ENCODE data around the gene GATA3.

GATA3 gene

GRCh38 chr10:8043569-8044306 lies 10.8 kb upstream of the GATA3 start:
- Histone ChIP-seq H3K9me3 (ENCODE audit: control insufficient read depth, insufficient read depth, low read length) (no peaks in the 10 kb centered on the region), H3K4me1 (ENCODE audit: insufficient read depth, low read length) (peaks cover 21% of the 10 kb centered on the region), H3K9ac (ENCODE audit: low read depth, low read length) (no peak overlapping the region; the same call in 1 of the 2 replicates), H3K36me3 (ENCODE audit: insufficient read depth, low read length) (no peaks in the 10 kb centered on the region)

GRCh38 chr10:8044331-8044907 lies 10.1 kb upstream of the GATA3 start:
- no peaks in the 10 kb centered on the region for H3K9me3 ChIP-seq (ENCODE audit: control insufficient read depth, insufficient read depth, low read length)
- H3K9ac ChIP-seq (ENCODE audit: low read depth, low read length): peak overlapping the region; percentile 35; the same call in 1 of the 2 replicates
- H3K36me3 ChIP-seq (ENCODE audit: insufficient read depth, low read length): no peaks in the 10 kb centered on the region
- peaks cover 18% of the 10 kb centered on the region for H3K4me1 ChIP-seq (ENCODE audit: insufficient read depth, low read length)

- H3K9me3 ChIP-seq (ENCODE audit: control insufficient read depth, insufficient read depth, low read length): no peaks in the 10 kb centered on the region
- peaks cover 16% of the 10 kb centered on the region for H3K4me1 ChIP-seq (ENCODE audit: insufficient read depth, low read length)
- H3K36me3 ChIP-seq (ENCODE audit: insufficient read depth, low read length): no peaks in the 10 kb centered on the region
- H3K9ac ChIP-seq (ENCODE audit: low read depth, low read length): peak overlapping the region; percentile 35; the same call in 1 of the 2 replicates
Observed at GRCh38 chr10:8044908-8045725, 9.4 kb upstream of the GATA3 start.

GRCh38 chr10:8045726-8046494 lies 8.6 kb upstream of the GATA3 start:
- H3K4me1 ChIP-seq (ENCODE audit: insufficient read depth, low read length): peaks cover 16% of the 10 kb centered on the region
- no peaks in the 10 kb centered on the region for H3K36me3 ChIP-seq (ENCODE audit: insufficient read depth, low read length)
- peak overlapping the region; percentile 35; the same call in 1 of the 2 replicates for H3K9ac ChIP-seq (ENCODE audit: low read depth, low read length)
- H3K9me3 ChIP-seq (ENCODE audit: control insufficient read depth, insufficient read depth, low read length): no peaks in the 10 kb centered on the region

GRCh38 chr10:8047452-8048280 lies 6.8 kb upstream of the GATA3 start:
- Histone ChIP-seq H3K36me3 (ENCODE audit: insufficient read depth, low read length) (no peaks in the 10 kb centered on the region), H3K9ac (ENCODE audit: low read depth, low read length) (peak overlapping the region; percentile 18; the same call in 1 of the 2 replicates), H3K4me1 (ENCODE audit: insufficient read depth, low read length) (peaks cover 22% of the 10 kb centered on the region), H3K9me3 (ENCODE audit: control insufficient read depth, insufficient read depth, low read length) (no peaks in the 10 kb centered on the region)

- Histone ChIP-seq H3K4me1 (ENCODE audit: insufficient read depth, low read length) (peaks cover 22% of the 10 kb centered on the region), H3K9me3 (ENCODE audit: control insufficient read depth, insufficient read depth, low read length) (no peaks in the 10 kb centered on the region), H3K36me3 (ENCODE audit: insufficient read depth, low read length) (no peaks in the 10 kb centered on the region), H3K9ac (ENCODE audit: low read depth, low read length) (peak overlapping the region; percentile 18; the same call in 1 of the 2 replicates)
Observed at GRCh38 chr10:8048281-8049008, 6.0 kb upstream of the GATA3 start.

GRCh38 chr10:8049045-8049864 lies 5.2 kb upstream of the GATA3 start:
- peaks cover 22% of the 10 kb centered on the region for H3K4me1 ChIP-seq (ENCODE audit: insufficient read depth, low read length)
- H3K9me3 ChIP-seq (ENCODE audit: control insufficient read depth, insufficient read depth, low read length): no peaks in the 10 kb centered on the region
- H3K9ac ChIP-seq (ENCODE audit: low read depth, low read length): peak overlapping the region; percentile 46; the same call in 1 of the 2 replicates
- no peaks in the 10 kb centered on the region for H3K36me3 ChIP-seq (ENCODE audit: insufficient read depth, low read length)

GRCh38 chr10:8049865-8050555 lies 4.5 kb upstream of the GATA3 start:
- H3K36me3 ChIP-seq (ENCODE audit: insufficient read depth, low read length): no peaks in the 10 kb centered on the region
- H3K4me1 ChIP-seq (ENCODE audit: insufficient read depth, low read length): peaks cover 22% of the 10 kb centered on the region
- H3K9me3 ChIP-seq (ENCODE audit: control insufficient read depth, insufficient read depth, low read length): no peaks in the 10 kb centered on the region
- peak overlapping the region; percentile 46; the same call in 1 of the 2 replicates for H3K9ac ChIP-seq (ENCODE audit: low read depth, low read length)

- Histone ChIP-seq H3K9ac (ENCODE audit: low read depth, low read length) (peak overlapping the region; percentile 46; the same call in 1 of the 2 replicates), H3K9me3 (ENCODE audit: control insufficient read depth, insufficient read depth, low read length) (no peaks in the 10 kb centered on the region; the same call in 1 of the 2 replicates), H3K36me3 (ENCODE audit: insufficient read depth, low read length) (no peaks in the 10 kb centered on the region), H3K4me1 (ENCODE audit: insufficient read depth, low read length) (peaks cover 19% of the 10 kb centered on the region)
Observed at GRCh38 chr10:8050556-8051108, 3.9 kb upstream of the GATA3 start.

- H3K9me3 ChIP-seq (ENCODE audit: control insufficient read depth, insufficient read depth, low read length): no peaks in the 10 kb centered on the region; the same call in 1 of the 2 replicates
- peak overlapping the region; percentile 53; the same call in 1 of the 2 replicates for H3K9ac ChIP-seq (ENCODE audit: low read depth, low read length)
- H3K36me3 ChIP-seq (ENCODE audit: insufficient read depth, low read length): no peaks in the 10 kb centered on the region
- H3K4me1 ChIP-seq (ENCODE audit: insufficient read depth, low read length): peaks cover 13% of the 10 kb centered on the region
Observed at GRCh38 chr10:8051109-8051821, 3.2 kb upstream of the GATA3 start.

- Histone ChIP-seq H3K36me3 (ENCODE audit: insufficient read depth, low read length) (no peaks in the 10 kb centered on the region), H3K9ac (ENCODE audit: low read depth, low read length) (peak overlapping the region; percentile 49; the same call in 1 of the 2 replicates), H3K9me3 (ENCODE audit: control insufficient read depth, insufficient read depth, low read length) (no peaks in the 10 kb centered on the region; the same call in 1 of the 2 replicates), H3K4me1 (ENCODE audit: insufficient read depth, low read length) (peaks cover 14% of the 10 kb centered on the region)
Observed at GRCh38 chr10:8051851-8052257, 2.6 kb upstream of the GATA3 start.

All from ES-I3 (cell line).